Heart right ventricle (tissue), 16 donors: ENCODE data around the gene ABR. TPM values are rescaled to one million over a fixed set of nuclear protein-coding genes. Genes with fewer than 3 reads are reported as not detected.
A peak's percentile ranks its signal among the peaks of the same experiment; 100 is the strongest.

Experiments
- ATAC-seq, 8 donors: fragments of 200-7000 bp; cut with Tn5 transposase; one replicate each; pipeline ENCODE4 v1.9.1; 2020; ENCODE audit warnings: mild to moderate bottlenecking in 8 of 8, moderate library complexity in 8 of 8, moderate number of reproducible peaks in 1 of 8
- DNase-seq, 2 donors: peaks; one replicate each; pipeline ENCODE4 v3.0.0-alpha.2; 2020
- H3K27ac ChIP-seq, 10 donors: fragments of 200-600 bp; sonication (generic) in 2 of 10; one replicate each; pipeline versions ENCODE4 v1.5.0 to v1.8.0; 2020 to 2022; ENCODE audit warnings: mild to moderate bottlenecking in 3 of 10
- H3K27me3 ChIP-seq, 7 donors: fragments of 200-600 bp; one replicate each; pipeline ENCODE4 v1.8.0; 2021 to 2022; ENCODE audit warnings: mild to moderate bottlenecking in 2 of 7
- H3K36me3 ChIP-seq, 9 donors: fragments of 200-600 bp; sonication (generic) in 1 of 9; one replicate each; pipeline versions ENCODE4 v1.5.0 to v1.8.0; 2020 to 2022; ENCODE audit warnings: mild to moderate bottlenecking in 2 of 9
- H3K4me1 ChIP-seq, 9 donors: fragments of 200-600 bp; sonication (generic) in 1 of 9; one replicate each; pipeline versions ENCODE4 v1.5.0 to v1.8.0; 2020 to 2022; ENCODE audit warnings: mild to moderate bottlenecking in 4 of 9
- H3K4me3 ChIP-seq, 10 donors: fragments of 200-600 bp; sonication (generic) in 2 of 10; one replicate each; pipeline versions ENCODE4 v1.5.0 to v1.8.0; 2020 to 2022; ENCODE audit warnings: mild to moderate bottlenecking in 7 of 10, moderate library complexity in 2 of 10
- H3K9me3 ChIP-seq, 11 donors: fragments of 200-600 bp in 10 of 11; sonication (generic) in 2 of 11; one replicate each; pipeline versions ENCODE4 v1.5.0 to v1.8.0; 2013 to 2022; ENCODE audit warnings: mild to moderate bottlenecking in 2 of 11, control low read depth in 1 of 11, moderate library complexity in 1 of 11
- WGBS, 2 donors: extraction: QIAGEN DNeasy Blood & Tissue Kit; methylation state at CpG; one replicate each; pipeline ENCODE4 v1.1.7; 2013; ENCODE audit warnings: inconsistent platforms in 1 of 2; 5-methylcytosine and 5-hydroxymethylcytosine counted together
- intact Hi-C, 10 donors: fragments of 100-400 bp; cut with DNase I; formaldehyde crosslinking; loops; one replicate each; pipeline versions ENCODE4 v1.11.1 to v1.14.2; 2022
- polyA plus RNA-seq, 2 donors: library from polyadenylated mRNA; stranded (reverse); fragments of 200-250 nt; gene quantifications; one replicate each; pipeline ENCODE4 v1.2.3, GENCODE V29; 2013
- total RNA-seq, 10 donors: library from RNA; stranded (reverse); fragmentation: NEBNext Ultra II Directional in 3 of 10; extraction: Animal tissue kit (Norgen Biotek cat#: 25700) in 3 of 10; gene quantifications; one replicate each; pipeline versions ENCODE4 v1.2.1 to v1.2.4, GENCODE V29; 2021 to 2023
- TF ChIP-seq, protein P1 (sequence below), 9 donors: fragments of 200-600 bp; sonication (generic) in 2 of 9; IDR thresholded peaks; one replicate each; pipeline versions ENCODE4 v1.5.0 to v1.8.0; 2021 to 2022; ENCODE audit warnings: antibody characterized with exemption in 9 of 9, mild to moderate bottlenecking in 5 of 9, moderate library complexity in 1 of 9
- donor health status: Arrhythmogenic right ventricular cardiomyopathy.
- donor health status: ischemic (EF 13 %, LVEDD 7.1; RV severe dilation, severe dysfunction).
- donor health status: healthy with polysubstance abuse.
- donor health status: DM: no; HTN: yes; CAD: no.
- donor health status: DM: no; HTN: no; CAD: no.
- donor health status: ischemic (EF 25% LVEDD 6.9; RV normal size, moderate dysfunction).
- donor health status: ischemic (EF 25% LVEDD 5.7; RV mildly dilated, moderate dysfunction).
- donor health status: healthy.
- donor health status: DM: yes; HTN: yes; CAD: no.
- donor health status: Ischemic cardiomyopathy.
- donor health status: ischemic (EF 35%, LVEDD 5.7; RV mildly dilated, moderate dysfunction).
- donor health status: nonischemic (EF 11% LVEDD 7.7; RV severe dilation, severe dysfunction).
- donor health status: DM: yes; HTN: yes; CAD: no.
- donor health status: PGD.
- donor health status: ischemic (EF 29% LVEDD 5.4; RV normal size, mild dysfunction).
- donor health status: nonischemic (EF 23%, LVEDD 6.1; RV moderate dilation, normal function).

The ABR gene
- total and polyA plus RNA-seq, 12 donors, result 49.1 to 173 (median 143) TPM

DNA sequence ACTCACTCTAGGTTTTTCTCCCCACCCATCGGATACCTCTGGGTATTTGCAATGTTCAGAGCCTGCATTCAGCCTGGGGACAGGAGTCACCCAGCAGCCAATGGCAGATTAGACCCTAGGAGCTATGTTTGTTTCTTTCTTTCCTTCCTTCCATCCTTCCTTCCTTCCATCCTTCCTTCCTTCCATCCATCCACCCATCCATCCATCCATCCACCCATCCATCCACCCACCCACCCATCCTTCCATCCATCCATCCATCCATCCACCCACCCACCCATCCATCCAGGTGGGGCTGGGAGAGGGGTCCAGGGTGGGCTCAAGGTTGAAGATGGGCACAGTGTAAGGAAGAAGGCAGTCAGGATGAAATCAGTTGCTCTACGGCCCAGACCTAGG lies 142.9 kb downstream of the ABR start:
- H3K27ac ChIP-seq, result peak overlapping the region in 1 of 10 donors; percentile 64
- 90 to 96% methylated on average over 2 of the region's 2 CpGs for WGBS, 2 donors
- no peak overlapping the region for H3K4me3 ChIP-seq
- DNase-seq (no peak), ATAC-seq (no peak)
- intact Hi-C loops, result no loop called here
- H3K27me3 ChIP-seq, result no peaks in the 10 kb centered on the region
- peaks cover 31 to 84% (median 52%) of the 10 kb centered on the region in 9 donors for H3K4me1 ChIP-seq
- TF ChIP-seq, protein P1, sequence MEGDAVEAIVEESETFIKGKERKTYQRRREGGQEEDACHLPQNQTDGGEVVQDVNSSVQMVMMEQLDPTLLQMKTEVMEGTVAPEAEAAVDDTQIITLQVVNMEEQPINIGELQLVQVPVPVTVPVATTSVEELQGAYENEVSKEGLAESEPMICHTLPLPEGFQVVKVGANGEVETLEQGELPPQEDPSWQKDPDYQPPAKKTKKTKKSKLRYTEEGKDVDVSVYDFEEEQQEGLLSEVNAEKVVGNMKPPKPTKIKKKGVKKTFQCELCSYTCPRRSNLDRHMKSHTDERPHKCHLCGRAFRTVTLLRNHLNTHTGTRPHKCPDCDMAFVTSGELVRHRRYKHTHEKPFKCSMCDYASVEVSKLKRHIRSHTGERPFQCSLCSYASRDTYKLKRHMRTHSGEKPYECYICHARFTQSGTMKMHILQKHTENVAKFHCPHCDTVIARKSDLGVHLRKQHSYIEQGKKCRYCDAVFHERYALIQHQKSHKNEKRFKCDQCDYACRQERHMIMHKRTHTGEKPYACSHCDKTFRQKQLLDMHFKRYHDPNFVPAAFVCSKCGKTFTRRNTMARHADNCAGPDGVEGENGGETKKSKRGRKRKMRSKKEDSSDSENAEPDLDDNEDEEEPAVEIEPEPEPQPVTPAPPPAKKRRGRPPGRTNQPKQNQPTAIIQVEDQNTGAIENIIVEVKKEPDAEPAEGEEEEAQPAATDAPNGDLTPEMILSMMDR (IDR thresholded peaks at IDR 0.05), result no peak
- no peaks in the 10 kb centered on the region for H3K9me3 ChIP-seq
- H3K36me3 ChIP-seq, result peaks cover 0 to 38% (median 4%) of the 10 kb centered on the region in 9 donors

DNA sequence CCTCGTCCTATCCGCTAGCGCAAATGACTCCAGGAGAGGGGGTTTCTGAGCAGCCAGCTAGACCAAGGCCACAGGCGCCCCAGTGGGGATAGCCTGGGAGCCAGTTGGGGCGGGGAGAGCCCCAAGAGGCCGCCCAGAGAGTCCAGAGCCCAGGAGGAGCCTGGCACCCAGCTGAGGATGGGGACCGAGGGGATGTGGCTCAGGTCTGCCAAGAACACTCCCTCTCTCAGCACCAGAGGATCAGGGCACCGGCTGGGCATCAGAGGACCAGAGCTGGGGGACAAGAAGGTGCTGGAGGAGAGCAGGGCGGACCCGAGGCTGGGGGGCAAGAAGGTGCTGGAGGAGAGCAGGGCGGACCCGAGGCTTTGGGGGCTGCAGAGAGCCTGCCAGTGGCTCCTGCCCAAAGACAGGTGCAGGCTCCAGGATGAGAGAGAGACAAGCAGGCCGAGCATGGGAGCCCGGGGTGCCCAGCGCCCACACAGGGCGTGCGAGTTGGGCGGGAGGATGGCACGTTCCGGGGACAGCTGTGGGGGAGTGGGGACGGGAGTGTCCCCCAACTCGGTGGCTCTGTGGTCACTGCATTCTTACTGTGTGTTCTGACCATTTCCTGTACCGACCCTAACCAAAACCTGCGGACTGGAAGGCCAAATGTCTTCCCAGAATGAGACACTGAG lies 143.5 kb downstream of the ABR start:
- WGBS, 2 donors, result 85 to 90% methylated on average over 24 of the region's 24 CpGs
- intact Hi-C loops, result no loop called here
- DNase-seq (no peak), ATAC-seq (no peak)
- H3K9me3 ChIP-seq, result no peaks in the 10 kb centered on the region
- H3K27me3 ChIP-seq, result no peaks in the 10 kb centered on the region
- peaks cover 0 to 38% (median 4%) of the 10 kb centered on the region in 9 donors for H3K36me3 ChIP-seq
- peak overlapping the region in 4 of 10 donors; percentile 15 to 64 (median 35) for H3K27ac ChIP-seq
- peaks cover 32 to 83% (median 49%) of the 10 kb centered on the region in 9 donors for H3K4me1 ChIP-seq
- no peak overlapping the region for H3K4me3 ChIP-seq
- TF ChIP-seq, protein P1 (IDR thresholded peaks at IDR 0.05), result no peak

DNA sequence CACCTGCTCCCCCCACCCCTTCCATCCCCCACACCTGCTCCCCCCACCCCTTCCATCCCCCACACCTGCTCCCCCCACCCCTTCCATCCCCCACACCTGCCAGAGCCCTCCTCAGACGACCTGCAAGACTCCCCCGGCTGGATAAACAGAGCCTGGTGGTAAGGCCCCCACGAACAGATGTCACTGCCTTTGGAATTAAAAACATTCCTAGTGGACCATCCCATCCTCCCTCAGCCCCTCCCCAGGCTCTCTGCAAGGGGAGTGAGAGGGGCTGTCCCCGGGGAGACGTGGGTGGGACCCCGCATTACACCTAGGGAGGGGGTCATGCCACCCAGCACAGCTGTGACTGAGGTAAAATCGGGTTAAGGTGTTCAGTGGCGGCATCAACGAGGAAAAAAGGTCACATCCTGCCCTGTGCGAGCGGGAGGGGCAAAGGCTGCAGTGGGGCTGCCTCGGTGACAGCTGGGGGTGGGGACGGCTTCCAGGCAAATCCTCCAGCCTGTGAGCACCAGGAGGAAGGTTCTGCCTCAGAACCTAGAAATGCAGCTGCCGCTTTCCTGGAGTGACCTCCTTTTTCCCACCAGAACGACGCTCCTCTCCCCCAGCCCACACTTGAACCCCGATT lies 144.1 kb downstream of the ABR start:
- no peaks in the 10 kb centered on the region for H3K9me3 ChIP-seq
- H3K27me3 ChIP-seq, result no peaks in the 10 kb centered on the region
- H3K4me1 ChIP-seq, result peaks cover 33 to 83% (median 49%) of the 10 kb centered on the region in 9 donors
- H3K36me3 ChIP-seq, result peaks cover 0 to 35% (median 4%) of the 10 kb centered on the region in 9 donors
- no peak overlapping the region for H3K4me3 ChIP-seq
- no peak for ATAC-seq
- DNase-seq, result no peak
- peak overlapping the region in 4 of 10 donors; percentile 15 to 64 (median 35) for H3K27ac ChIP-seq
- intact Hi-C loops, result no loop called here
- TF ChIP-seq, protein P1 (IDR thresholded peaks at IDR 0.05), result no peak
- 37 to 43% methylated on average over 17 of the region's 17 CpGs for WGBS, 2 donors

DNA sequence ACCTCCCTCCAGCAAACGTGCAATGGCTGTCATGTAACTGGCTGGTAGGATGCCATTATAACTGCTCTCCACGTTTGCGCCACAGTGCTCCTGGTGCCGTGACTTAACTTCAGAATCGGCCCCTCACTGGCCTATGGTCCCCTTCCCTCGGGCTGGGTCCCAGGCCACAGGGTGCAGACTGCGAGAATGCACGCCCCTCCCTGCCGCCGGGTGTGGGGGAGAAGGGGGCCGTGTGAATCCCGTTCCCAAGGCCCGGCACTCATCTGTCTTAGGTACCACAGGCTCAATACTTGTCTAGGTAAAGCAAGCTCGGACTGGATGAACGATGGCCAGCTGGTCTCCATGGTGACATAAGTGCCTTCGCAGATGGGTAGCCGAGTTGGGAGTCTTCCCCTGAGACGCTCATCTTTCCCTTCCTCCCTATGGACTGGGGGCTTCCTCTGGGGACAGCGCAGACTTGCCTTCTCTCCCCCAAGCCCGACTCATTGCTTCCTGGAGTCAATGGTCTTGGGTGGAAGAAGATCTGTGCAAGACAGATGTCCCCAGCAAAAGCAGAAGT lies 145.1 kb downstream of the ABR start:
- intact Hi-C loops, result no loop called here
- ATAC-seq (no peak), DNase-seq (no peak)
- peaks cover 33 to 83% (median 49%) of the 10 kb centered on the region in 9 donors for H3K4me1 ChIP-seq
- no peak overlapping the region for H3K27ac ChIP-seq
- no peaks in the 10 kb centered on the region for H3K9me3 ChIP-seq
- no peak overlapping the region for H3K4me3 ChIP-seq
- WGBS, 2 donors, result 81 to 85% methylated on average over 20 of the region's 20 CpGs
- peaks cover 0 to 35% (median 4%) of the 10 kb centered on the region in 9 donors for H3K36me3 ChIP-seq
- TF ChIP-seq, protein P1 (IDR thresholded peaks at IDR 0.05), result no peak
- H3K27me3 ChIP-seq, result no peaks in the 10 kb centered on the region
